ENCODE data around the gene CAT.

CAT gene

GRCh38 chr11:34461215-34461614 lies 22.5 kb downstream of the CAT start:
- no peak for DNase-seq

GRCh38 chr11:34464591-34465051 lies 25.9 kb downstream of the CAT start:
- DNase-seq: no peak

- no peak for DNase-seq
These were observed 28.2 kb downstream of the CAT start for GRCh38 chr11:34466802-34467488.

- no peak for DNase-seq
These were observed 29.6 kb downstream of the CAT start for GRCh38 chr11:34468209-34468841.

- no peak for DNase-seq
These were observed 35.0 kb downstream of the CAT start for GRCh38 chr11:34473603-34474169.

- no peak for DNase-seq
These were observed 36.9 kb downstream of the CAT start for GRCh38 chr11:34475656-34476055.

- no peak for DNase-seq
These were observed 38.1 kb downstream of the CAT start for GRCh38 chr11:34476849-34477248.

GRCh38 chr11:34478845-34479663 lies 40.3 kb downstream of the CAT start:
- no peak for DNase-seq

- DNase-seq: no peak
These were observed 41.6 kb downstream of the CAT start for GRCh38 chr11:34480314-34480713.

GRCh38 chr11:34481307-34481706 lies 42.6 kb downstream of the CAT start:
- DNase-seq: no peak

GRCh38 chr11:34483106-34483874 lies 44.6 kb downstream of the CAT start:
- DNase-seq: no peak

- DNase-seq: no peak
These were observed 48.7 kb downstream of the CAT start for GRCh38 chr11:34487430-34487829.

- no peak for DNase-seq
These were observed 50.3 kb downstream of the CAT start for GRCh38 chr11:34488855-34489557.

- DNase-seq: no peak
These were observed 51.6 kb downstream of the CAT start for GRCh38 chr11:34490304-34490703.

GRCh38 chr11:34492806-34493414 lies 54.2 kb downstream of the CAT start:
- peak; percentile 39 for DNase-seq

- DNase-seq: no peak
These were observed 54.7 kb downstream of the CAT start for GRCh38 chr11:34493468-34493867.

GRCh38 chr11:34493926-34494595 lies 55.3 kb downstream of the CAT start:
- no peak for DNase-seq

- no peak for DNase-seq
These were observed 56.5 kb downstream of the CAT start for GRCh38 chr11:34495239-34495723.

GRCh38 chr11:34495724-34496377 lies 57.1 kb downstream of the CAT start:
- DNase-seq: no peak
